Measurements from ENCODE around the gene BBS1. TPM values are rescaled to one million over a fixed set of nuclear protein-coding genes. Genes with fewer than 3 reads are reported as not detected.

Gene BBS1
- total RNA-seq, 2 donors from 2014 or later = 52.4 to 67.3 TPM

- Mint-ChIP-seq H3K27ac (no peak overlapping the region), H3K27me3 (ENCODE audit: insufficient read depth) (peaks cover 4% of the 10 kb centered on the region), H3K36me3 (ENCODE audit: low read depth) (peaks cover 6% of the 10 kb centered on the region), H3K4me1 (peaks cover 13% of the 10 kb centered on the region), H3K4me3 (no peak overlapping the region), H3K9me3 (peaks cover 37% of the 10 kb centered on the region)
- no peak for TF ChIP-seq CTCF (conservative IDR thresholded peaks at IDR 0.05)
- H3K4me1 ChIP-seq (ENCODE audit: control insufficient read depth, insufficient read depth, low read length) = peaks cover 6% of the 10 kb centered on the region
- no peak overlapping the region for H3K4me3 ChIP-seq (ENCODE audit: low read length)
- H3K9ac ChIP-seq (ENCODE audit: extremely low read depth, low read length, poor library complexity, severe bottlenecking) = no peak overlapping the region
- no peaks in the 10 kb centered on the region for H3K36me3 ChIP-seq (ENCODE audit: control insufficient read depth, insufficient read depth, low read length)
- WGBS, 2 experiments (ENCODE audit: insufficient coverage in 1 of 2, insufficient read length in 1 of 2) = 94 to 95% methylated on average over 7 of the region's 7 CpGs
- no peak overlapping the region for H3K27ac ChIP-seq (ENCODE audit: low read depth, low read length)
- H3K9me3 ChIP-seq (ENCODE audit: control insufficient read depth, low read length) = peaks cover 25% of the 10 kb centered on the region
- H3K27me3 ChIP-seq (ENCODE audit: control insufficient read depth, insufficient read depth, low read length, poor library complexity, severe bottlenecking) = no peaks in the 10 kb centered on the region
- DNase-seq = no peak
Measured at GRCh38 chr11:66569076-66569475, 58.6 kb downstream of the BBS1 start.

GRCh38 chr11:66570079-66570849 is 59.8 kb downstream of the BBS1 start:
- H3K9ac ChIP-seq (ENCODE audit: extremely low read depth, low read length, poor library complexity, severe bottlenecking) = peak overlapping the region; percentile 66
- peak overlapping the region; percentile 34 for H3K27ac ChIP-seq (ENCODE audit: low read depth, low read length)
- no peak for TF ChIP-seq CTCF (conservative IDR thresholded peaks at IDR 0.05)

GRCh38 chr11:66570850-66571180 is 60.4 kb downstream of the BBS1 start:
- no peaks in the 10 kb centered on the region for H3K27me3 ChIP-seq (ENCODE audit: control insufficient read depth, insufficient read depth, low read length, poor library complexity, severe bottlenecking)
- H3K27ac ChIP-seq (ENCODE audit: low read depth, low read length) = no peak overlapping the region
- H3K36me3 Mint-ChIP-seq (ENCODE audit: low read depth) = peaks cover 18% of the 10 kb centered on the region
- peaks cover 13% of the 10 kb centered on the region for H3K4me1 Mint-ChIP-seq
- H3K27ac Mint-ChIP-seq = peak overlapping the region; percentile 96
- 85 to 100% methylated on average over 1 to 2 of the region's 2 CpGs for WGBS, 2 experiments (ENCODE audit: insufficient coverage in 1 of 2, insufficient read length in 1 of 2)
- peaks cover 7% of the 10 kb centered on the region for H3K27me3 Mint-ChIP-seq (ENCODE audit: insufficient read depth)
- H3K4me1 ChIP-seq (ENCODE audit: control insufficient read depth, insufficient read depth, low read length) = peaks cover 6% of the 10 kb centered on the region
- H3K9me3 ChIP-seq (ENCODE audit: control insufficient read depth, low read length) = peaks cover 26% of the 10 kb centered on the region
- peaks cover 54% of the 10 kb centered on the region for H3K9me3 Mint-ChIP-seq
- peak overlapping the region; percentile 48 for H3K4me3 ChIP-seq (ENCODE audit: low read length)
- DNase-seq = no peak
- H3K4me3 Mint-ChIP-seq = no peak overlapping the region
- no peak for TF ChIP-seq CTCF (conservative IDR thresholded peaks at IDR 0.05)
- no peak overlapping the region for H3K9ac ChIP-seq (ENCODE audit: extremely low read depth, low read length, poor library complexity, severe bottlenecking)
- H3K36me3 ChIP-seq (ENCODE audit: control insufficient read depth, insufficient read depth, low read length) = no peaks in the 10 kb centered on the region

More at GRCh38 chr11:66570079-66570849, 59.8 kb downstream of the BBS1 start:
- Mint-ChIP-seq H3K4me3 (no peak overlapping the region), H3K27ac (peak overlapping the region; percentile 96), H3K9me3 (peaks cover 48% of the 10 kb centered on the region), H3K27me3 (ENCODE audit: insufficient read depth) (peaks cover 7% of the 10 kb centered on the region), H3K4me1 (peaks cover 13% of the 10 kb centered on the region), H3K36me3 (ENCODE audit: low read depth) (peaks cover 17% of the 10 kb centered on the region)
- no peaks in the 10 kb centered on the region for H3K27me3 ChIP-seq (ENCODE audit: control insufficient read depth, insufficient read depth, low read length, poor library complexity, severe bottlenecking)
- peaks cover 6% of the 10 kb centered on the region for H3K4me1 ChIP-seq (ENCODE audit: control insufficient read depth, insufficient read depth, low read length)
- DNase-seq = peak; percentile 73
- no peaks in the 10 kb centered on the region for H3K36me3 ChIP-seq (ENCODE audit: control insufficient read depth, insufficient read depth, low read length)
- peaks cover 26% of the 10 kb centered on the region for H3K9me3 ChIP-seq (ENCODE audit: control insufficient read depth, low read length)
- peak overlapping the region; percentile 48 for H3K4me3 ChIP-seq (ENCODE audit: low read length)
- WGBS, 2 experiments (ENCODE audit: insufficient coverage in 1 of 2, insufficient read length in 1 of 2) = 47 to 48% methylated on average over 4 to 5 of the region's 5 CpGs
